HTR-8/SVneo (cell line): Measurements from ENCODE around the gene PDZD4.
"Not testable (repeated sequence)": the region's sequence is repeated elsewhere in the genome, so short reads cannot be mapped to it uniquely, and the experiment has no call there.

Experiments
- DNase-seq: peaks from one replicate; pipeline ENCODE4 v3.0.0; 2011; ENCODE audit warnings: low spot score, mixed read lengths; ENCODE audit not compliant: insufficient read length
- FAIRE-seq: peaks from 2 replicates; lab custom pipeline; 2011; peaks lifted over from hg19 to GRCh38; lab: Jason Lieb, UNC

Gene PDZD4

DNA sequence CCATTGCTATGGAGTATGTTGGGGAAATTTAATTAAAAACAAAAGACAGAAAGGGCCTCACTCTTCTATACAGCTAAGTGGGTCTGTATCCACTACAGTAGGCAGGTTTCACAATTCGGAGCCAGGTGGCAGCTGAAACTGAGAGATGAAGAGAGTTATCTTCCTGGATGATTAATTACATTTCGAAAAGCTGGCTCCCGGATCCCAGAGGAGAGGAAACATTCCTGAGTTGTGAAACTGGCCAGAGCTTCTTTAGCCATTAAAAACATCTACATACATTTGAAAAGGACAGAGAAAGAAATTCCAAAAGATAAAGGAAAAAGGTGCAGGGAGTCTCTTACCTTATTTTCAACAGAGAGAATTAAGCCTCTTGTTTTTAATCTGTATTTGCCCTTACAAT is 15.5 kb upstream of the PDZD4 start:
- FAIRE-seq (no peak), DNase-seq (no peak)

DNA sequence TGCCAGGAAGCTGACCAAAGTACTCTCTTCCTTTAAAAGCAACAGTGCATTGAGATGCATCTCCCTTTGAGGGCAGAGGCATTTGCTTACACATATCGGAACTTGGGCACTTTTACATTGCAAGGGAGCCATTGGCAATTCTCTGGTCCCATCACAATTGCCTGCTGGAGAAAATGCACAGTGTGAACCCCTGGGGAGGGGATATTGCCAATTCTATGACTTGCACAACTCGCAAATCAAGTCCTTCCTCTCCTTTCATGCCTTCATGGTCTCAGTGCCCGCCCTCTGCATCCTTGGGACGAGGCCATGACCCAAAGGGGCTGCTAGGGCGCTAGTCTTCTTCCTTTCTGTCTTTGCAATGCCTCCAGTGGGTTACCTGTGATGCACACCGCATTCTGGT is 14.9 kb upstream of the PDZD4 start:
- DNase-seq (no peak), FAIRE-seq (no peak)

DNA sequence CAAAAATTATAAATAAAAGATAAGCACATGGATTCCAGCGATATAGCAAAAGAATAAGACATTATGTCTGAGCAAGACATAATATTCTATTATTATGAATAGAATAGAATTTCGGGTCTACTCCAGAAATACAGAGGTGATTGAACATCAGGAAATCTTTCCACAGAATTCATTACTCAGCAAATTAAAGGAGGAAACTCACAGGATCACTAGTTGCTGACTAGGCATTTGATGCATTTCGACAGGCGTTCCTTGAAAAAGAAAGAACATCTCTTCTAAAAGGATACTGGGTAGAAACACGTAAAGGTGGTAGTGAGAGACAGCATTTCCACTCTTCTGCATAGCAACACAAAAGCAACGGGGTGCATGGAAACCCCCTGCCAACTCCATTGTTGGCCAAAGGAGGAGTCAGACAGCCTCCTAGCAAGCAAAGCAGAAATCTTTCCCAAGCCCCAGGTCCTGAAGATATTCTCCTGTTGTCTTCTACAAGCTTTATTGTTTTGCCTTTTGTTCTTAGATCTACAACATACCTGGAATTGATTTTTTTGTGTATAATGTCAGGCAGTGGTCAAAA is 14.3 kb upstream of the PDZD4 start:
- no peak for DNase-seq
- FAIRE-seq, result no peak

DNA sequence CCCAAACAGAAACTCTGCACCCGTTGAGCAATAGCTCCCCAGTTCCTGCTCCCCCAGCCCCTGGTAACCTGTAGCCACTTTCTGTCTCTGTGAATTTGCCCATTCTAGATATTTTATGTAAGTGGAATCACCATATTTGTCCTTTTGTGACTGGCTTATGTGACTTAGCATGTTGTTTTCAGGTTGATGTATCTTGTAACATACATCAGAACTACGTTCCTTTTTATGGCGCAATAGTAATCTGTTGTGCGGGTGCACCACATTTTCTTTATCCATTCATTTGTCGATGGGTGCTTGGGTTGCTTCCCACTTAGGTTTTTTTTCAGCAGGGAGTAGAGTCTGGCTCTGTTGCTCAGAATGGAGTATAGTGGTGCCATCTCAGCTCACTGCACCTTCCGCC is 6.6 kb upstream of the PDZD4 start:
- FAIRE-seq, result no peak

DNA sequence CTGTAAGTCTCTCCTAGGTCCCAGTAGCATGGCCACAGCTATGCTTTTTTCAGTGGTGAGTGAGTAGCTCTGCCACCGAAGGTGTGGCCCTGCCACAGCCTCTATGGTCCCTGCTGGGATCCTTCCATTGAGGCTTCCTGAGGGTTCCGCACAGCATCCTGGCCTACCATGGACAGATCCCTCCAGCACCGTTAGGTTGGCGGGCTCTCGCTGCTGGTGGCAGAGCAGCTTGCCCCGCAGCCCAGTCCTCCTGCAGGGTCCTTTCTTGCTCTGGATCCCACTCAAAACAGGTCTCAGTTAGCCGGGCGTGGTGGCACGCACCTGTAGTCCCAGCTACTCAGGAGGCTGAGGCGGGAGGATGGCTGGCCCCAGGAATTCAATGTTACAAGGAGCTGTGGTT is 2.4 kb upstream of the PDZD4 start:
- FAIRE-seq (no peak), DNase-seq (no peak)

More for the DNA sequence above, 6.6 kb upstream of the PDZD4 start:
- no peak for DNase-seq

DNA sequence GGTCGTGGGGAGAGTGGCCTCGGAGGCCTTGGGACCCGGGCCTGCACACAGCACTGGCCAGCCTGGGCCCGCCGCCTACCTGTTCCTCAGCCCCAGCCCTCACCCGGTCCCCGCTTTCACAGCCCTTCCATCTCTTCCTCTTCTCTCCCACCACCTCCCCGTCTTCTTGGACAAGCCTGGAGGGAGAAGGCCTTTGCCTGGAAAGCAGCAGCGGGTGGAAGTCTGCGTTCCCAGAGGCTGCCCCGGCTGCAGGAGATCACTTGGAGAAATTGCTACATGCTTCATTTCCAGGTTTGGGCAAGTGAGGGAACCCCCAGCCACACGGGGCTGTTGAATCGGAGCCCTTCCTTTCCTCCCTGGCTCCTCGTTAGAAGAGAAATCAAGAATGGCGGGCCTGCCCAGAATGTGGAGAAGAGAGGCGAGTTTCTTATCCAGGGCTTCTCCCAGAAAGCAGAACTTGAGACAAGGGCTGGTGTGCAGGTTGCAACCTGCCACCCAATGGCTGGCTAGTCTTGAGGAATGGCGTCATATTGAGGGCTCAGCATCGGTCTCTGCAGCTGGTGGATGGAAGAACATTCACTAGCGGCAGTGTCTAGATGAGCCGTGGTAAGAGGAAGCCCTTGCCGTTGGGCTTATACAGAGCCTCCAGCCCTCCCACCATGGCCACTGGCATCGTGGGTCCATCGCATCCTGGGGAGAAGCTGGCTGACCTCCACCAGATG is 1.2 kb upstream of the PDZD4 start:
- DNase-seq (no peak), FAIRE-seq (no peak)

DNA sequence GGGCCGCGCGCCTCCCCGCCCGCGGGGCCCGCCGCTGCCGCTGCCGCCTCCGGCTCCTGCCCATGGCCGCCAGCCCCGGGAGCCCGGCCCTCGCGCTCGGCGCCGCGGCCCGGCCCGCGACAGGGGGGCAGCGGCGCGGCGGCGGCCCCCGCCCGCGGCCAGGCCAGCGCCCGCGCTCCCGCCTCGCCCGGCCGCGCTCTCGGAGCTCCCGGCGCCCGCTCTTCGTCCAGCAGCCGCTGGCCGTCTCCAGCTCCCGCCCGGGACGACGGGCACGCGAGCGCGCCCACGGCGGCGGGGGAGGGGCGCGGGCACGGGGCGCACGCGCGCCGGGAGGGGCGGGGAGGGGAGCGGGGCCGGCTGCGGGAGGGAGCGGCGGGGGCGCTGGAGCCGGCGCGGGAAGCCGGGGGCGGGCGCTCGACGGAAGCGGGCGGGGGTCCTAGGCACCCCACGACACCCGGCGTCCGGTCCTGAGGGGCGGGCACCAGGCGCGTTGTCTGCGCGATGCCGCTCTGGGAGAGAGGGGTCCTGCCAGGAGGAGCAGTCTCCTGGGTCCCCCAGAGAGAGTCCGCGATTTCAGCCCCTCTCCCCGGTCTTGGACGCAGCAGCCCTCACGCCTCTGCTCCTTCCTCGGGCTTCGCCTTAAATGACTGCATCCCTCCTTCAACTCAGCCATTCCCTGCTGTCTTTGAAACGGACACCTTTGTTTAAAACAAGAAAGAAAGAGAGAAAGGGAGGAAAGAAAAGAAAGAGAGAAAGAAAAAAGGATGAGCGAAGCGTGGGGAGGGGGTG is 490 bp upstream of the PDZD4 start:
- FAIRE-seq (no peak), DNase-seq (no peak)

DNA sequence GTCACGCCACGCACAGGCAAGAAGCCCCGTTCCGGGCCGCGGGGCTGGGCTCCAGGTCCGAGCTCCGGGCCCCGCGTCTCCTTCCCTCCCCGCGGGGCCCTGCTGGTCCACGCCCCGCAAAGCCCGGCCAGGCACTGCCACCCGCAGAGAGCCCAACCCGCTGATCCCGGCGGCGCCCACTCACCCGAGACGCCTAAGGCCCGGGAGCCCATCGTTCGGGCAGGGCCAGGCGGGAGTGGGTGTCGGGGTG is 870 bp downstream of the PDZD4 start:
- DNase-seq, result no peak
- no peak for FAIRE-seq

DNA sequence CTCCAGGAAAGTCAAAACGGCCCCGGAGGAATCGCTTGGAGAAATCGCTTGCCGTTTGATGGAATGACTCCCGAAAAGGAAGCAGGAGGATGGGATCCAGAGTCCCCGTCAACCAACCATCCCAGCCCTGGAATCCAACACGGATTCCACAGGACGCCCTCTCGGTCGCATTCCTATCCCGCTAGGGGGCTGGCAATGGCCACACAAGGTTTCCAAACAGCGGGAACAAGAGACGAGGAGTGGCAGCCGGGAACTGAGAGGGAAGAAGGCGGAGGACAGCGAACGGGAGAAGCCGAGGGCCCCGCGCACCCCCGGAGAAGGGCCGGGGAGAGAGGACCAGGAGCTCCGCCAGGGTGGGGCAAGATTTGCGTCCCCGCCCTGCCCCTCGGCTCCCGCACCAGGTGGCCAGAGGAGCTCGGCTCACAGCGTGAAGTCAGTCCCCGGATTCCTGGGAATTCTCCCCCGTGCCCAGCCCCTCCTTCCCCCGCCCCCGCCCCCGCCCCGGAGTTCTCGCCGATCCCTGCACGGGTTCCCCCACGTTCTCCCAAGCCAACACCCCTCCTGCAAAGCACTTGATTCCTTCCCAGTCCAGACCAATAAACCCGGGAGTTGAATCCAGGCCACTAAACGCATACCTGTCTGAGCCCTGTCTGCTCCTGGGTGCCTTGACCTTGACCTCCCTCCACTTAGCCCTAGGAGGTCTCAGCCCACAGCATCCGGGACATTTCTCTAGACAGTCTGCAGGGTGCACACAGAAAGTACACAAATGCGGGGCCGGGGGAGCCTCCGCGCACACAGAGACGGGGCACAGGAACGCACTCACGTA is 1.4 kb downstream of the PDZD4 start:
- no peak for FAIRE-seq
- DNase-seq, result no peak

DNA sequence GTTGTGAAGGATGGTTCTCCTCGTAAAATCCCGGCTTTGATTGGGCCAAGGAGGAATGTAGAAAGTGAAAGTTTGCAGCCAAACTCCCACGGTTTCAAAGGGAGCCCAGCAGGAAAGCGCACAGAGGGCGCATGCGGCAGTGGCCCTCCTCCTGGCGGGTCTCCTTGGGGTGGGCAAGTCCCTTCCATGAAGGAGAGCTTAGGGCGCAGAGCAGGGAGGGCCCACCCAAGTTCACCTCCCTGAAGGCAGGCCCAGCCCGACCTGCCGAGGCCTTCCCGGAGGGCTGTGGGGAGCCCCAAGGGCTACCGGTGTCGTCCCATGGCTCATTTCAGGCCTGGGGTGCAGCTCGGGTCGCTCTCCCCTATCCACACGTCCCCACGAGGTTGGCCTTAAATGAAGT is 2.0 kb downstream of the PDZD4 start:
- FAIRE-seq (no peak), DNase-seq (no peak)

DNA sequence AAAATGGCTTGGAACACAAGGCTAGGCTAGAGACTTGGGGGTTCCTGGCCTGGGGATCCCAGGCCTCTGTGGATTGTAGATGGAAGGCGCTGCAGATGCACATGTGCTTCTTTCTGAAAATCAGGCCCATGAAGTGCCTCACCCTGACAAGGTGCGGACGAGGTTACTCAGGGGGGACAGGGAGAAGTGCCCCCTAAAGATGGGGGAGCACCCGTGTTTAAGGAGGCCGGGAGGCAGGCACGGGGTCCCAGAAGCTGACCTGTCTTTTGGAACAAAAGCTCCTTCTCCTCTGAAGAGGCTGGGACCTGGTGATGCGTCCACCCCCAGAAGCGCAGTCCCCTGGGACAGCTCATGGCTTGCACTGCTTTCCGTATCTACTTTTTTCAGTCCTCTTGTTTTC is 2.4 kb downstream of the PDZD4 start:
- no peak for DNase-seq

DNA sequence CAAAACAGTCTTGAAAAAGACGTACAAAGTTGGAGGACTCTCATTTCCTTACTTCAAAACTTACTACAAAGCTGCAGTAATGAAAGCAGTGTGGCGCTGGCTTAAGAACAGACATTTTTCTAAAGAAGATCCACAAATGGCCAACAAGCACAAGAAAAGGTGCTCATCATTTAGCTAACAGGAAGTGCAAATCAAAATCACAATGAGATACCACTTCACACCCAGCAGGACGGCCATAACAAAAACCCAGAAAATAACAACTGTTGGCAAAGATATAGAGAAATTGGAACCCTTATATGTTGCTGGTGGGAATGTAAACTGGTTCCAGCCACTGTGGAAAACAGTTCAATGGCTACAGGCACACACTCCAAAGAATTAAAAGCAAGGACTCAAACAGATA is 3.3 kb downstream of the PDZD4 start:
- FAIRE-seq, result no peak

More for the DNA sequence above, 2.4 kb downstream of the PDZD4 start:
- no peak for FAIRE-seq

DNA sequence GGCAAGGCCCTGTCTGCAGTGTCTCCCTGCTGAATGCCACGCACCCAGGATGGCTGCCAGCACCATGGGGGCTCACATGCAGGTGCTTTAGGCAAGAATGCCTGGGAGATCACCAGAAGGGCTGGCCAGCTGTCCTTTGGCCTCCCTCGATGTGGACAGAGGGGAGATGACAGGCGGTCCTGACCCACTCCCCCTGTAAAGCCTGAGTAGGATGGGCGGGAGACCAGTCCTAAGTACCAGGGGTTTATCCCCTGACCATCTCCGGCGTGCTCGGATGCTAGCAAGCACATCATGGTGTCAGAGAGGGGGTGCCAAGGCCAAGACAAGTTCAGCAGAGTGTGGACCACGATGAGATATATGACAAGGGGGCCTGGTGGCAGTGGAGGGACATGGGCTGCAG is 5.3 kb downstream of the PDZD4 start:
- no peak for FAIRE-seq
- DNase-seq, result no peak

More for the DNA sequence above, 3.3 kb downstream of the PDZD4 start:
- no peak for DNase-seq

DNA sequence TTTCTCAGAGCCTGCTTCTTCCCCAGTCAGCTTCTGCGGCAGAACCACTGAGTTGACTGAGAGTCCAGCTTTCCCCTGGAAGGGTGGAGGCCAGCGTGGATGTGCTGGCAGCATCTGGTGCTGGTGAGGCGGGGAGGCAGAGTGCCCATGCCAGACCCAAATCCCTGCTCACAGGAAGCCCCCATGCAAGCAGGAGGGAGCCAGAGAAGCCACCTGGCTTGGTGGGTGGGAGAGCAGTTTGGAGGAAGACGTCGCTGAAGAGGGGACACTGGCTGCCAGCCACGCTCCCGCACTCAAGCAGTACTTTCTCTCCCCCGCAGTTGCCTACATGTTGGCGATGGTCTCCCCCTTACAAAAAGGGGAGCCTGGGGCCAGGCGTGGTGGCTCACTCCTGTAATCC is 6.0 kb downstream of the PDZD4 start:
- DNase-seq (no peak), FAIRE-seq (no peak)

DNA sequence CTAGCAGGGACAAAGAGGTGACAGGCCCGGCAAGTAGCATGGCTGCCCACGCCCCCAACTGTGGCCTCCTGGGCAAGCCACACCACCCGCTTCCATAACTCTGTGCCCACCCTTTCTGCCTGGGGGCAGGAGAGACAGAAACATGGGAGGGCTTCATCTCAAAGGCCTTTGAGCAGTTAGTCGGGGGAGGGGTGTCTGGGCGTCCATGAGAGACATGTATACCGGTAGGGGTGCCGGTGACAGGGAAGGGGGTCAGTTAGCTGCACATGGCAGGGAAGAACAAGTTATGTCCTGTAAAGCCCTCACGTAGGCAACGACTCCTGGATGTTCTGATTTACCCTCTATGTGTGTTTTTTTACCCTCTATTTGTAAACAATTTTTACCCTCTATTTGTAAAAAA is 9.3 kb downstream of the PDZD4 start:
- FAIRE-seq (no peak), DNase-seq (no peak)

DNA sequence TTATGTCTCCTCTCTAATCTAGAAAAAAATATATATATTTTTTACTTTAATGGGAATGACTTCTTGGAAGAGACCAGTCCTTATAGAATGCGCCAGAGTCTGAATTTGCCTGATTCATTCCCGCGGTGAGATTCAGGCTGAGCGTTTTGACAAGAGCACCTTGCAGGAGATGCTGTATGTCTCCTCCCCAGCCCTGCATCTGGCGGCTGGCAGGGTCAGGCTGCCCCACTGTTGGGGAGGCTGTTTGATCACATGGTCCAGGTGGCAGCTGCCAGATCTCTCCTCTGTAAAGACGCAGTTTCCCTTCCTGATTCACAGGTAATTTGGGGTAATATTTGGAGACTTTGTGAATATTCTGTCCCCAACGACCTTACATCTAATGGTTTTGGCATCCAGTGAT is 9.7 kb downstream of the PDZD4 start:
- DNase-seq (no peak), FAIRE-seq (no peak)

DNA sequence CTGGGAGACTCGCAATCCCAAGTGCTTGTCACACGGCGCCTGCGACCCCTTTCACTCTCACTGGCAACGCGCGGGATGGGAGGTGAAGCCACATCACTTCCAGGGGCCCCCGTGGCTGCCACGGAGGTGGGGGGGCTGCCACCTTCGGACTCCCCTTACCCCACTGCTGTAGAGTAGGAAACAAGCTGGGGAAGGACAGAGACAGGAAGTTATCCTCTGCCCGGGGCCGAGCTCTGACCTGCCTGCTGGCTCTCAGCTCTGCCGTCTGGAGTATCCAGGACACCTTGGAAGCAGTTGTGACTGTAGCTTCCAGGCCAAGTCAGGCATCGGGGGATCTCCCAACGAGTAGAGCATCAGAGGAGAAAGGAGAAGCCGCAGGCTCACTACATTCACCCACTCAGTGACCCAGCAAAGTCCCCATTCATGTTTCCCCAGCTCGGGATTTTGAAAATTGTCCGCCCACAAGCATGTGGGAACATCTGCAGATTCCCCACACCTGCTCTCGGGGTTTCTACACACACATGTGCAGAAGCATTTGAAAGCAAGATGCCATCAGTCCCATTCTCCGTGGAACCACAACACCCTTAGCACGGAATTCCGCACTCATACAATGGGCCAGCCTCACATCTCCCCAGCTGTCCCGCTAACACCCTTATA is 10.8 kb downstream of the PDZD4 start:
- FAIRE-seq, result no peak
- no peak for DNase-seq

DNA sequence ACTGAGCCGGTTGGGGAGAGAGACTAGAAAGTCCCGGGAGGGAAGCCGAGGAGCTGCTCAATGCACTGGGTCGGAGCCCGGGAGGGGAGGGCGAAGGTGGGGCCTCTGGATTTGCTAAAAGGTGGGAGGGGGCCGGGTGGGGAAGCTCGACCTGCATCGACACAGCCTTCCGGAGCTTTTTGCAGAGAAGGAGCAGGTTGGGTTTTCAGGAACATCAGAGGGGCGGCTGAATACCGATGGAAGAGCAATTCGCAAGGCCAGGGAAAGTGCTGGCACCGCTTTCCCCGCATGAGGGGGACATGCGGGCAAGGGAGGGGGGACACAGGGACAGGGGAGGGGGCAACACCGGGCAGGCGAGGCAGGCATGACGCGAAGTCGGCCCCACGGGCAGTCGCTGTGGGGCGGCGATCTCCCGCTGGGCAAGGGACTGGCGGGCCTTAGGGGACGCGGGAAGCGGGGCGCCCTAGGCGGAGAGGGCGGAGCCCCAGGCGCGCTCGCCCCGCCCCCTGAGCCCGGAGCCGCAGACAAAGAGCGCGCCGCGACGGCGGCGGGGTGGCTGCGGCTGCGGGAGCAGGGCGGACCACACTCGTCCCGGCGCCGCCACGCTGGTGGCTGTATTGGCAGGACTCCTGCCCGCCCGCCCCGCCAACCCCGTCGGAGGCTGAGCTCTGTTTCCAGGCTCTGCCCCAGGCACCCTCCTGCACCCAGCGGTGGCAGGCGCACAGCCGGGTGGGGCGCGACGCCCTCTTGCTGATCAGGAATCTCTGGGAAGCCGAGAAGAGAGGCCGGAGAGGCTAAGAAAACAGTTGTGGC is 11.6 kb downstream of the PDZD4 start:
- FAIRE-seq, result no peak
- DNase-seq, result peak; percentile 47

DNA sequence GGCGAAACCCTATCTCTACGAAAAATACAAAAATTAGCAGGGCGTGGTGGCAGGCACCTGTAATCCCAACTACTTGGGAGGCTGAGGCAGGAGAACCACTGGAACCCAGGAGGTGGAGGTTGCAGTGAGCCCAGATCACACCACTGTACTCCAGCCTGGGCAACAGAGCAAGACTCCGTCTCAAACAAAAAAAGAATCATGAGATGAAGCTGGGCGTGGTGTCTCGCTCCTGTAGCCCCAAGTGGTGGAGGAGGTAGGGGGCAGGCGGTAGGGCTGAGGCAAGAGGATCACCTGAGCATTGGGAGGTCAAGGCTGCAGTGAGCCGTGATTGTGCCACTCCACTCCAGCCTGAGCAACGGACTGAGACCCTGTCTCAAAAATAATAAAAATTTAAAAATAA is 12.3 kb downstream of the PDZD4 start:
- DNase-seq, FAIRE-seq: not testable (repeated sequence)
